HG02943 (cell line): ENCODE measurements around the gene TMEM123.
"Not testable (repeated sequence)": the region's sequence is repeated elsewhere in the genome, so short reads cannot be mapped to it uniquely, and the experiment has no call there.

Experiments
- ATAC-seq: cut with Tn5 transposase; IDR thresholded peaks from one replicate; pipeline ENCODE4 v1.9.1; 2021; ENCODE audit warnings: mild to moderate bottlenecking, low read depth, moderate library complexity; ENCODE audit not compliant: unreplicated experiment

TMEM123 gene

GRCh38 chr11:102451041-102451680 lies 1.4 kb downstream of the TMEM123 start:
- ATAC-seq, result no peak

- no peak for ATAC-seq
Observed at GRCh38 chr11:102449651-102450570, 2.7 kb downstream of the TMEM123 start.

GRCh38 chr11:102448869-102449224 lies 3.7 kb downstream of the TMEM123 start:
- no peak for ATAC-seq

GRCh38 chr11:102447941-102448868 lies 4.4 kb downstream of the TMEM123 start:
- no peak for ATAC-seq

- ATAC-seq, result no peak
Observed at GRCh38 chr11:102447193-102447592, 5.4 kb downstream of the TMEM123 start.

- ATAC-seq, result no peak
Observed at GRCh38 chr11:102446606-102447005, 6.0 kb downstream of the TMEM123 start.

- not testable (repeated sequence) for ATAC-seq
Observed at GRCh38 chr11:102444693-102445092, 7.9 kb downstream of the TMEM123 start.

GRCh38 chr11:102444142-102444541 lies 8.4 kb downstream of the TMEM123 start:
- not testable (repeated sequence) for ATAC-seq

GRCh38 chr11:102439063-102439363 lies 13.6 kb downstream of the TMEM123 start:
- ATAC-seq, result not testable (repeated sequence)

GRCh38 chr11:102438311-102439062 lies 14.1 kb downstream of the TMEM123 start:
- ATAC-seq, result no peak

GRCh38 chr11:102437727-102438126 lies 14.8 kb downstream of the TMEM123 start:
- ATAC-seq, result no peak

- ATAC-seq, result no peak
Observed at GRCh38 chr11:102436976-102437375, 15.6 kb downstream of the TMEM123 start.

- no peak for ATAC-seq
Observed at GRCh38 chr11:102436561-102436960, 16.0 kb downstream of the TMEM123 start.

- no peak for ATAC-seq
Observed at GRCh38 chr11:102435688-102436087, 16.9 kb downstream of the TMEM123 start.

GRCh38 chr11:102433571-102433970 lies 19.0 kb downstream of the TMEM123 start:
- ATAC-seq, result not testable (repeated sequence)

GRCh38 chr11:102432560-102432959 lies 20.0 kb downstream of the TMEM123 start:
- not testable (repeated sequence) for ATAC-seq

- ATAC-seq, result no peak
Observed at GRCh38 chr11:102431404-102431803, 21.2 kb downstream of the TMEM123 start.

GRCh38 chr11:102430158-102430836 lies 22.3 kb downstream of the TMEM123 start:
- ATAC-seq, result peak; percentile 84

GRCh38 chr11:102429691-102430090 lies 22.9 kb downstream of the TMEM123 start:
- peak; percentile 10 for ATAC-seq

GRCh38 chr11:102429226-102429625 lies 23.3 kb downstream of the TMEM123 start:
- ATAC-seq, result no peak
